ENCODE data around the gene SUCLG2.

Gene SUCLG2, protein sequence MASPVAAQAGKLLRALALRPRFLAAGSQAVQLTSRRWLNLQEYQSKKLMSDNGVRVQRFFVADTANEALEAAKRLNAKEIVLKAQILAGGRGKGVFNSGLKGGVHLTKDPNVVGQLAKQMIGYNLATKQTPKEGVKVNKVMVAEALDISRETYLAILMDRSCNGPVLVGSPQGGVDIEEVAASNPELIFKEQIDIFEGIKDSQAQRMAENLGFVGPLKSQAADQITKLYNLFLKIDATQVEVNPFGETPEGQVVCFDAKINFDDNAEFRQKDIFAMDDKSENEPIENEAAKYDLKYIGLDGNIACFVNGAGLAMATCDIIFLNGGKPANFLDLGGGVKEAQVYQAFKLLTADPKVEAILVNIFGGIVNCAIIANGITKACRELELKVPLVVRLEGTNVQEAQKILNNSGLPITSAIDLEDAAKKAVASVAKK

DNA sequence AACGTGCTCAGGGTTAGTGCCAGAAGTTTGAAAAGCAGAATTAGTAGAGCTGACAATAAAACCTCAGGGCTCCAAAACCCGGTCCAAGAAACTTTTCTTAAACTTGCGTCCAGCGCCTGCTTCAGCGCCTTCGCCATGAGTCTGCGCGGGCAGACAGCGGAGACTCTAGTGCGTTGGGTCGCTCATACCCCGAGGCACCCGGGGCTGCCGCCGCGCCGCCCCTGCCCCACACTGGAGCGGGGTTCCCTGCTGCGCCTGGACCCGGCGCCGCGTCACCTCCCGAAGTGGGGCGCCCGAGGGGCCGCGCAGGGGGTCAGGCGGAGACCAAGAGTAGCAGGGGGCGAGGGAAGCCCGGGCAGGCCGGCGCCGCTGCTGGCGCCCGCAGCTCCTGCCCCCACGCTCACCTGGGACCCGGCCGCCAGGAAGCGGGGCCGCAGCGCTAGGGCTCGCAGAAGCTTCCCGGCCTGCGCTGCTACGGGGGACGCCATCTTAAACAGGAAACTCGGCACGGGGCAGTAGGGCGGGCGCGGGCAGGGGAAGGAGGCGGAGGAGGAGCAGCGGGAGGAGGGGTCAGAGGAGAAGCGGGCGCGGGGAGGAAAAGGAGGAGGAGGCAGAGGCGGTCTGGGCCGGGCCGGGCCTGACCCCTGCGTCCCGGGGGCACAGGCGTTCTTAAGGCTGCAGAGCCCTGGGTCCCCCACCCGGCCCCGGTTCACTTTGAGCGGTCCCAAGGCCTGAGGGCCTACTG is at the start of gene SUCLG2:
SUCLG2 (minus strand) TSS at position 514 of the 745 bp plus-strand sequence; CDS start at position 488, 26 bp downstream.
- peak within 1 kb of the TSS; percentile 81 for H3K4me3 Mint-ChIP-seq
- ATAC-seq: peak; percentile 89
- peak within 1 kb of the TSS; percentile 87 for H3K27ac Mint-ChIP-seq
- H3K27me3 Mint-ChIP-seq: no peaks in the 10 kb centered on the region
- peaks cover 54% of the 10 kb centered on the region for H3K4me1 Mint-ChIP-seq
- H3K36me3 Mint-ChIP-seq: peaks cover 14% of the 10 kb centered on the region
- no peaks in the 10 kb centered on the region for H3K9me3 Mint-ChIP-seq

DNA sequence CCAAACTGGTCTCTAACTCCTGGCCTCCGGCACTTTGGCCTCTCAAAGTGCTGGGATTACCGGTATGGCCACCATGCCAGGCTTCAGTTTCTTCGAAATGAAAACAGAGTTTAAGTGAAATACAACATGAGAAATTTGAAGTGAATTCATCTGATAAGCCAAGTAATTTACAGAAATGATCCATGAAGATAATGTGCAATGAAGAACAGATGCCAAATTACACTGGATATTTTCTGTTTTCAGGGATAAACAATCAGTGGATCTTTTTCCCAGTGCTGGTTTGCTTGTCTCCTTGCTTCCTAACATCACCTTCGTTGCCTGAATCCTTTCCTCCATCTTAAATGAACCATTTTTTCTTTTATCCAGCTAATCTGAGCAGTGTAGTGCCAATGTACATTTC is 46.2 kb upstream of the SUCLG2 start:
- no peaks in the 10 kb centered on the region for H3K36me3 Mint-ChIP-seq
- H3K4me3 Mint-ChIP-seq: no peak overlapping the region
- no peaks in the 10 kb centered on the region for H3K9me3 Mint-ChIP-seq
- H3K27me3 Mint-ChIP-seq: no peaks in the 10 kb centered on the region
- ATAC-seq: no peak
- H3K27ac Mint-ChIP-seq: no peak overlapping the region
- peaks cover 10% of the 10 kb centered on the region for H3K4me1 Mint-ChIP-seq

DNA sequence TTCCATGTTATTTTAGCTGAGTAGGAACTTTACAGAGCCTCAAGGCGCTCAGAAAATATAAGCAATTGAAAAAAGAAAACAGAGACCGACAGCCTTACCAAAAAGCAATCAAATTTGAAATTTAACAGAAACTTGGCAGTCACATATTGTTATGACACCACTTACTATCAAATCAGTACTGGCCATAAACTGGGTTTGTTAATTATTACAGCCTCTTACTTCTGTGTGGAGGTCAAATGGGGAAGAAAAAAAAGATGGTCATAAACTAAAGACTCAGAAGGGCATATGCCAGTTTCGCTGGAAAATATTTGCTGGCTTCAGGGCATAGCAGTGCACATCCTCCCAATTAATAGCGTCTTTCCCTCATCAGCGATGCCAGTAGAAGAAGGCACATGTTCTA is 45.5 kb upstream of the SUCLG2 start:
- no peak overlapping the region for H3K4me3 Mint-ChIP-seq
- no peak for ATAC-seq
- H3K36me3 Mint-ChIP-seq: no peaks in the 10 kb centered on the region
- H3K27me3 Mint-ChIP-seq: no peaks in the 10 kb centered on the region
- peaks cover 8% of the 10 kb centered on the region for H3K4me1 Mint-ChIP-seq
- no peak overlapping the region for H3K27ac Mint-ChIP-seq
- no peaks in the 10 kb centered on the region for H3K9me3 Mint-ChIP-seq

DNA sequence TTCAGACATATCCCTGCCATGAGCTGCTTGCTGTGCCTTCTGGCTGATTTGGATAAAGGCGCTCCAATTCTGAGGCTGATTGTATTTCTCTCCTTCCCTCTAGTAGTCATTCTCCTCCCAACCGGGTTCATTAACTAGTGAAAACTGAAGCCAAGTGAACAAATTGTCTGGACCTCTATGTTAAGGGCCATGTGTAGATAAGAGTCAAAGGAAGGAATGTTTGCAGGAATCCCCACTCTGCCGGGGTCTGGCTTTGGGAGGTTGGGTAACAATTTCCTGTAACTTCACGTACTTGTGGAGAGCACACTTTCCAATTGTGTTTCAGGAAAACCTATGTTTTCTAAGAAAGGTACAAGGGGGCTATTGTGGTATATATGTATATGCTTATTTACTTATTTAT is 38.2 kb upstream of the SUCLG2 start:
- Mint-ChIP-seq H3K36me3 (no peaks in the 10 kb centered on the region), H3K27ac (no peak overlapping the region), H3K4me3 (no peak overlapping the region), H3K4me1 (peaks cover 11% of the 10 kb centered on the region), H3K27me3 (peaks cover 20% of the 10 kb centered on the region), H3K9me3 (peaks cover 3% of the 10 kb centered on the region)
- no peak for ATAC-seq

DNA sequence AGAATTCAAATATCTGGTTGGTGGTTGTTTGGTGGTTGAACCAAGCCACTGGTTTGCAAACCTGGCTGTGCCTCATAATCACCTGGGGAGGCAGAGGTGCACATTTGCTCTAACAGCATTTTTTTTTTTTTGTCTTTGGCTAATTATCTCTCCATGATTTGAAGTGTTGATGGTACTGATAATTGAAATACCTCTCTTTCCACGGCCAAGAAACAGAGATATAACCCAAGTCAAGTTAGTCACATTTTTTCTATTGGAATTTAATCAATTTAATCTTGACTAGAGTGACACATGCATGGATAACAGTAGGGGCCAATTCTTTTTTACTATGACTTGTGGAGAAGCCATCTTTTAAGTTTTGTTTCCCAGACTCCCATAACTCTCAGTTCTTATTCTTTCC is 37.5 kb upstream of the SUCLG2 start:
- ATAC-seq: no peak
- H3K4me3 Mint-ChIP-seq: no peak overlapping the region
- no peak overlapping the region for H3K27ac Mint-ChIP-seq
- H3K4me1 Mint-ChIP-seq: peaks cover 11% of the 10 kb centered on the region
- peaks cover 3% of the 10 kb centered on the region for H3K9me3 Mint-ChIP-seq
- no peaks in the 10 kb centered on the region for H3K36me3 Mint-ChIP-seq
- H3K27me3 Mint-ChIP-seq: peaks cover 20% of the 10 kb centered on the region

DNA sequence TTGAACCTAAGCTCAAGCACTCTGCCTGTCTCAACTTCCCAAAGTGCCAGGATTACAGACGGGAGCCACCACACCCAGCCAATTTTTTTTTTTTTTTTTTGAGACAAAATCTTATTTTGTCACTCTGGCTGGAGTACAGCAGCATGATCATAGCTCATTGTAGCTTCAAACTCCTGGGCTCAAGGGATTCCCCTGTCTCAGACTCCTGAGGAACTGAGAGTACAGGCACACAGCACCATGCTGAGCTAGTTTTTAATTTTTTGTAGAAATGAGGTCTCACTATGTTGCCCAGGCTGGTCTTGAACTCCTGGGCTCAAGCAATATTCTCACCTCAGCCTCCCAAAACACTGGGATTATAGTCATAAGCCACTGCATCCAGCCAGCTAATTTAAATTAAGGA is 36.8 kb upstream of the SUCLG2 start:
- ATAC-seq: peak; percentile 76
- peaks cover 3% of the 10 kb centered on the region for H3K9me3 Mint-ChIP-seq
- H3K27ac Mint-ChIP-seq: peak overlapping the region; percentile 18
- peaks cover 15% of the 10 kb centered on the region for H3K4me1 Mint-ChIP-seq
- H3K36me3 Mint-ChIP-seq: no peaks in the 10 kb centered on the region
- peaks cover 20% of the 10 kb centered on the region for H3K27me3 Mint-ChIP-seq
- no peak overlapping the region for H3K4me3 Mint-ChIP-seq

DNA sequence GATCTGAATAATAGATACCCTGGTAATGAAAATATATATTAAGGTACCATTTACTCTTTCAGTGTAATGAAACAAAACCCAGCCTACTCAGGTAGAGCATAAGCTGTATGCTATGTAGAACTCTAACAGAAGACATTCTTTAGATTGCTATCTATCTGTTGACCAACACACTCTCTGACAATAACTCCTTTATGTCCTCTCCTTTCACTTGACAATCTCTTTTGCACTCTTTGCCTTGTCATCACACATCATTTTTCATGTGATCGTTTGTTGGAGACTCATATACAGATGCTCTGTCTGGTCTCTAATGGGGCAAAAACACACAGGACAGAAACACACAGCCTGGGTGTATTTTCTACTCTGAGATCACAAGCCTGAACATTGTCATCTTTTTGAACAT is 35.4 kb upstream of the SUCLG2 start:
- no peak overlapping the region for H3K27ac Mint-ChIP-seq
- no peak overlapping the region for H3K4me3 Mint-ChIP-seq
- H3K4me1 Mint-ChIP-seq: peaks cover 25% of the 10 kb centered on the region

DNA sequence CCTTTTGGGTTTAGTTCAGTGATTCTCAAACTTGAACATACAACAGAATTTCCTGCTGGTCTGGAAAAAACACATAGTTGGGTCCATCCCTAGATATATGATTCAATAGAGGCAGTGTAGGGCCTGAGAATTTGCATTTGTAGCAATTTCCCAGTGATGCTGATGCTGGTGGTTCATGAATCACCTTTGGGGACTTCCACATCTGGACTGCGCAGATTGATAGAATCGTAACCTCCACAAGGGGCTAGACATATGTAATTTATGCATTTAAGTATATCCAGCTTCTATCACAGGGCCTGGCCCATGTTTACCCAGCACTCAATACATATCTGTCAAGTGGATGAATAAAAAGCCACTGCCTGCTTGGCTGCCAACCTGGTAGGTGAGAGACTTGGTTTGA is 33.8 kb upstream of the SUCLG2 start:
- no peak overlapping the region for H3K4me3 Mint-ChIP-seq
- no peaks in the 10 kb centered on the region for H3K36me3 Mint-ChIP-seq
- H3K27ac Mint-ChIP-seq: no peak overlapping the region
- no peaks in the 10 kb centered on the region for H3K9me3 Mint-ChIP-seq
- no peak for ATAC-seq
- peaks cover 37% of the 10 kb centered on the region for H3K4me1 Mint-ChIP-seq
- H3K27me3 Mint-ChIP-seq: peaks cover 20% of the 10 kb centered on the region

More for the DNA sequence above, 35.4 kb upstream of the SUCLG2 start:
- peaks cover 20% of the 10 kb centered on the region for H3K27me3 Mint-ChIP-seq
- no peak for ATAC-seq
- peaks cover 3% of the 10 kb centered on the region for H3K9me3 Mint-ChIP-seq
- H3K36me3 Mint-ChIP-seq: no peaks in the 10 kb centered on the region

DNA sequence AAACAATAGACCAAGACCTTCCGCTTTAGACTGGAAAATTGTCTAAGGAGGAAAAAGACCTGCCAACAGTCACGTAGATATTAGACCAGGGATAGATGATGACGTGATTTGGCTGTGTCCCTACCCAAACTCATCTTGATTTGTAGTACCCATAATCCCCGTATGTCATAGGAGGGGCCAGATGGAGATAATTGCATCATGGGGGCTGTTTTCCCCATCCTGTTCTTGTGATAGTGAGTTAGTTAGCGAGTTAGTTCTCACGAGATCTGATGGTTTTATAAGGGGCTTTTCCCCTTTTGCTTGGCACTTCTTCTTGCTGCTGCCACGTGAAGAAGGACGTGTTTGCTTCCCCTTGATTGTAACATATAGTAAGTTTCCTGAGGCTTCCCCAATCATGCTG is 31.7 kb upstream of the SUCLG2 start:
- Mint-ChIP-seq H3K9me3 (no peaks in the 10 kb centered on the region), H3K4me1 (peaks cover 33% of the 10 kb centered on the region), H3K27me3 (peaks cover 1% of the 10 kb centered on the region), H3K36me3 (no peaks in the 10 kb centered on the region), H3K4me3 (peak overlapping the region; percentile 40), H3K27ac (peak overlapping the region; percentile 94)
- no peak for ATAC-seq

DNA sequence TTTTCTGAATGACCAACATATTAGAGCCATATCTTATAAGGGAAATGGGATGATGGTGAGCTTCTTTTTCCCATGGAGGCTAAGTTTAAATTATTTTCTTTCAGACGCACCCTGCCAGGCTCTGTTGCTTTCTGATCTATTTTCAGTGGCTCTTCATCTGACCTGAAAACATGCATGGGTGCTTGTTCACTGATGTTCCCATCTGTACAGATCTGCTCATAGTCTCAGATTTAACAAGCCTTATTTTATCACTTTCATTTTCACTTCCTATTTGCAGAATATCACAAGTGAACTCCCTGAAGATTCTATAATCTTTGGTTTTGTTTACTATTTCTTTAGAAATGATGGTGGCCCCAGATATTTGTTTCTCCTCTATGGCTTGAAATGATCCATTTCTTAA is 31.1 kb upstream of the SUCLG2 start:
- H3K27ac Mint-ChIP-seq: peak overlapping the region; percentile 94
- H3K4me1 Mint-ChIP-seq: peaks cover 28% of the 10 kb centered on the region
- H3K36me3 Mint-ChIP-seq: no peaks in the 10 kb centered on the region

DNA sequence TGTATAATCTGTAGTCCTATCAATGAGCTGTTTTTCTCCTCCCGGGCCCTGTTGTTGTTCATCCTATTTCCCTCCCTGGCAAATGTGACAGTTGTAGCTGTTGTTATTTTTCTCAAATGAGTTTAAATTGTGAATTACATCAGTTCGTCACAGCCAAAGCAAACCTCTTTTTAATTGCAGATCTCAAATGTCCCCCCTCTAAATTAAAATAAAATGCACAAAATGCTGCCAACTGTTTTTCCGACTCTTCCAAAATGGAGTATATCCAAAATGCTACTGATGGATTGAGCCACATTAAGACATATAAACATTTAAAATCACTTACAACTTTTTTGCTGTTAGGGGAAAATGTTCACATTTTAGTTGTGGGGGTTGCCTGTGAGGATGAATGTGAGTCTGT is 29.8 kb upstream of the SUCLG2 start:
- Mint-ChIP-seq H3K27ac (no peak overlapping the region), H3K4me3 (no peak overlapping the region), H3K27me3 (no peaks in the 10 kb centered on the region)

More for the DNA sequence above, 31.1 kb upstream of the SUCLG2 start:
- Mint-ChIP-seq H3K9me3 (no peaks in the 10 kb centered on the region), H3K27me3 (no peaks in the 10 kb centered on the region), H3K4me3 (peak overlapping the region; percentile 40)
- peak; percentile 96 for ATAC-seq

DNA sequence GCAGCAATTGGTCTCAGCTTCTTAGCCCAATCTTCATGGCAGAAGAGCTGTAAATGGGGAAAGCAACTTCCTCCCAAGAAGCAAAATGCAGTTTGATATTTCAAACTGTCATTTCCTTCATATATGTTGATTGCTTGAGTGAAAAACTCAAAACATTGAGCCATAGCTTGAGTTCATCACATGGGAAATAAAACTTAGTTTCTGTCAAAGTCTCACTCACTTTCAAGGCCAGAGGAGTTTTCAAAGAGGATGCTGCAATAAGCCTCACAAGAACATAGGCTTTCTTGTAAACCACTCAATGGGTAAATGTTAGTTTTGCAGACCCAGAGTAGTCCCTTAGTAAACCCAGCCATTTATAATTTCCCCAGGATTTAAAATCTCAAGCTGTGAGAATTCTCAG is 29.1 kb upstream of the SUCLG2 start:
- H3K4me3 Mint-ChIP-seq: no peak overlapping the region
- H3K4me1 Mint-ChIP-seq: peaks cover 34% of the 10 kb centered on the region
- H3K27me3 Mint-ChIP-seq: no peaks in the 10 kb centered on the region
- H3K27ac Mint-ChIP-seq: peak overlapping the region; percentile 58
- H3K36me3 Mint-ChIP-seq: no peaks in the 10 kb centered on the region
- no peak for ATAC-seq
- no peaks in the 10 kb centered on the region for H3K9me3 Mint-ChIP-seq

More for the DNA sequence above, 29.8 kb upstream of the SUCLG2 start:
- Mint-ChIP-seq H3K9me3 (no peaks in the 10 kb centered on the region), H3K4me1 (peaks cover 28% of the 10 kb centered on the region), H3K36me3 (no peaks in the 10 kb centered on the region)
- ATAC-seq: no peak

DNA sequence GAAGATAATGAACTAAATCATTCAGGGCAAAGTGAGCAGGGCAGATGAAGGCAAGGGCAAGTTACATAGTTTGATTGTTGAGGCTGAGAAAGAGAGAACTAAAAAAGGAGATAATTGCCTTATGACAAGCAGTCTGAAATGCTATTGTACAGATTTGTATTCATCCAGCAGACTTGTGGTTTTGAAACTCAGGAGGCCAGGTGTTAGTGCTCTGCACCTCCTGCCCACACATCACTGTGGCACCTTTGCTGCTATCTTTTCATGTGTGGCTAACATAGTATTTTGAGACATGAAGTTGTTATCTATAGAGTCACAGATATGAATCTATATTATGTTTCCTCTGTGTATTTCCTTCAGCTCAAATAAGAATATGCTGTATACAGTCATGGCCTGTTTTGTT is 24.3 kb upstream of the SUCLG2 start:
- H3K4me1 Mint-ChIP-seq: peaks cover 16% of the 10 kb centered on the region
- H3K27me3 Mint-ChIP-seq: no peaks in the 10 kb centered on the region
- no peak for ATAC-seq
- no peak overlapping the region for H3K4me3 Mint-ChIP-seq
- H3K9me3 Mint-ChIP-seq: peaks cover 4% of the 10 kb centered on the region
- no peak overlapping the region for H3K27ac Mint-ChIP-seq
- H3K36me3 Mint-ChIP-seq: peaks cover 7% of the 10 kb centered on the region

DNA sequence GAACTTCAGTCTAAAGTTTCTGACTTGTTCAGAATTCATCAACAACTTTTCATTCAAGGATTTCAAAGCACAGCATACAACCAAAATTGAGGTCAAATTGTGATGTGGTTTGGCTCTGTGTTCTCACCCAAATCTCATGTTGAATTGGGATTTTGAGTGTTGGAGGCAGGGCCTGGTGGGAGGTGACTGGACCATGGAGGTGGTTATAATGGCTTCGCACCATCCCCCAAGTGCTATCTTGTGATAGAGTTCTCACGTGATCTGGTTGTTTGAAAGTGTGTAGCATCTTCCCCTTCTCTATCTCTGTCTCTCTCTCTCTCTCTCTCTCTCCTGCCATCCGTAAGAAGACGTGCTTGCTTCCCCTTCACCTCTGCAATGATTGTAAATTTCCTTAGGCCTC is 19.6 kb upstream of the SUCLG2 start:
- H3K9me3 Mint-ChIP-seq: peaks cover 4% of the 10 kb centered on the region
- H3K27ac Mint-ChIP-seq: no peak overlapping the region
- H3K4me1 Mint-ChIP-seq: peaks cover 9% of the 10 kb centered on the region
- no peaks in the 10 kb centered on the region for H3K27me3 Mint-ChIP-seq
- peaks cover 7% of the 10 kb centered on the region for H3K36me3 Mint-ChIP-seq
- no peak for ATAC-seq
- H3K4me3 Mint-ChIP-seq: no peak overlapping the region

DNA sequence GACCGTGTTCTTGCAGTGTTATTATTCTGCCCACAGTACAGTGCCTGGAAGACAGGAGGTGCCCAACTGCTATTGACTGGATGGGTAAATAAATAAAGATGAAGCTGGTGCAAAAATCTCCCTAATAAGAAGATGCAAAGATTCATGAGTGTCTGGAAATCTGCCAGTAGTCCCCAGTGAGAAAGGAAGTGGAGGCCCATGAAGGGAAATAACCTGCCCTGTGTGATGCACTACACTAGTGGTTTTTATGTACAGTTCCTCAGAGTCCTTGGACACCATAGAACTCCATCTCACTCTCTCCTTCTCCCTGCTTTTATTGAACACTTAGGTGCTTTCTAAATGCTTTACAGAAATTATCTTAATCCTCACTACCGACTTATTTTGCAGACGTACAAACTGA is 8.3 kb upstream of the SUCLG2 start:
- no peak for ATAC-seq
- Mint-ChIP-seq H3K27me3 (no peaks in the 10 kb centered on the region), H3K4me3 (no peak overlapping the region), H3K9me3 (peaks cover 4% of the 10 kb centered on the region), H3K36me3 (peaks cover 5% of the 10 kb centered on the region), H3K27ac (no peak overlapping the region), H3K4me1 (peaks cover 6% of the 10 kb centered on the region)

DNA sequence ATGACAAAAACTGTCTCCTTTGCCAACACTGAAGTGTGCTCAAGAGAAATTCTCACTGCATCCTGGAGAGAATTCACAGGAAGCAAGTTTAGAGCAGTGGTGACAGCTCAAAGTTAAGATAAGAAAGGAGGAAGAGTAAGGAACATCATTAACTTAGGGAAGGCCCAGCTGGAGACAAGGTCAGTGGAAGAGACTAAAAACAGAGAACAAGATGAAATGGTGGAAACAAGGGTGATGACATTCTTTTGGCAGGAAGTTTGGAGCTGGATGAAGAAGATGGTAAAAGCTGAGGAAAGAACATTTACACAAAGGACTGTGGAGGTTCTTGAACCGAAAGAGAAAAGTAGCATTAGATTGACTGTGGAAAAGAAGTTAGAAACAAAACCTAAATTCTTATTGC is 6.7 kb upstream of the SUCLG2 start:
- H3K27me3 Mint-ChIP-seq: no peaks in the 10 kb centered on the region
- H3K36me3 Mint-ChIP-seq: no peaks in the 10 kb centered on the region

More for the DNA sequence above, 6.7 kb upstream of the SUCLG2 start:
- Mint-ChIP-seq H3K9me3 (no peaks in the 10 kb centered on the region), H3K4me1 (peaks cover 9% of the 10 kb centered on the region), H3K4me3 (no peak overlapping the region), H3K27ac (no peak overlapping the region)
- no peak for ATAC-seq

Data from stimulated activated memory B cell treated with anti-CD40 and anti-IgM and Interleukin-4, amounts not matched to agents 10 μg/mL and 1 μg/mL and 100 μg/mL, for 72 hours (primary cell).